H1 (cell line): Measurements from ENCODE around the gene COL9A2.

Experiments used
- CTBP2 ChIP-seq: IDR thresholded peaks from 2 replicates; pipeline ENCODE4 v1.7.0; 2011; ENCODE audit warnings: borderline replicate concordance, mild to moderate bottlenecking, moderate library complexity, mixed read lengths, low read length; ENCODE audit not compliant: insufficient read depth, insufficient read length
- GTF2F1 ChIP-seq: IDR thresholded peaks from 2 replicates; pipeline ENCODE4 v1.6.1; 2012; ENCODE audit warnings: low read depth, low read length, improper control_type of control experiment, borderline replicate concordance
- HDAC2 ChIP-seq, 2 experiments: fragments of 300-600 bp in 1 of 2; sonication (generic) in 1 of 2; IDR thresholded peaks; 2 replicates each; pipeline ENCODE4 v1.6.1; 2011 to 2012; ENCODE audit warnings: low read depth in 2 of 2, low read length in 2 of 2, mild to moderate bottlenecking in 2 of 2, moderate library complexity in 2 of 2, borderline replicate concordance in 1 of 2, inconsistent platforms in 1 of 2
- JUN ChIP-seq: IDR thresholded peaks from 2 replicates; pipeline ENCODE4 v1.6.1; 2011; ENCODE audit warnings: low read depth, mild to moderate bottlenecking, improper control_type of control experiment, low read length
- NRF1 ChIP-seq: IDR thresholded peaks from 2 replicates; pipeline ENCODE4 v1.6.1; 2011; ENCODE audit warnings: mild to moderate bottlenecking, low read depth, low read length, improper control_type of control experiment
- POLR2A ChIP-seq, 2 experiments: IDR thresholded peaks; 1 replicate in 1 of 2; 2 replicates in 1 of 2; pipeline ENCODE4 v1.6.1; 2011; ENCODE audit warnings: low read depth in 2 of 2, low read length in 2 of 2, mild to moderate bottlenecking in 2 of 2; ENCODE audit errors: control extremely low read depth in 1 of 2
- SP1 ChIP-seq: IDR thresholded peaks from 2 replicates; pipeline ENCODE4 v1.6.1; 2011; ENCODE audit warnings: low read depth, low read length
- SUZ12 ChIP-seq: fragments of 200-600 bp; sonication (generic); IDR thresholded peaks from 2 replicates; pipeline ENCODE4 v1.6.1; 2012; ENCODE audit warnings: mild to moderate bottlenecking, inconsistent platforms, low read length, moderate library complexity, mixed read lengths
- TCF12 ChIP-seq: IDR thresholded peaks from 2 replicates; pipeline ENCODE4 v1.6.1; 2011; ENCODE audit warnings: low read depth, mild to moderate bottlenecking, low read length
- ZNF274 ChIP-seq: IDR thresholded peaks from 2 replicates; pipeline ENCODE4 v1.7.0; 2012; ENCODE audit warnings: low read length, borderline replicate concordance; ENCODE audit errors: extremely low read depth
- TF ChIP-seq, protein P1 (sequence below), 3 experiments: IDR thresholded peaks; 1 replicate in 2 of 3; 2 replicates in 1 of 3; pipeline versions ENCODE4 v1.5.1 to v1.6.1; 2011; ENCODE audit warnings: low read length in 3 of 3, mild to moderate bottlenecking in 3 of 3, inconsistent platforms in 2 of 3, low read depth in 1 of 3, moderate library complexity in 1 of 3; ENCODE audit not compliant: insufficient read depth in 1 of 3; ENCODE audit errors: control extremely low read depth in 1 of 3

- TF ChIP-seq CTBP2 (no peak), SP1 (no peak), JUN (no peak), TCF12 (no peak), ZNF274 (no peak), HDAC2 (IDR thresholded peaks at IDR 0.05; ENCODE audit: borderline replicate concordance in 1 of 2, low read depth in 2 of 2, low read length in 2 of 2) (no peak), GTF2F1 (no peak), POLR2A (IDR thresholded peaks at IDR 0.05; ENCODE audit: control extremely low read depth in 1 of 2, low read depth in 2 of 2, low read length in 2 of 2) (no peak), NRF1 (no peak), SUZ12 (no peak)
- TF ChIP-seq, protein P1, sequence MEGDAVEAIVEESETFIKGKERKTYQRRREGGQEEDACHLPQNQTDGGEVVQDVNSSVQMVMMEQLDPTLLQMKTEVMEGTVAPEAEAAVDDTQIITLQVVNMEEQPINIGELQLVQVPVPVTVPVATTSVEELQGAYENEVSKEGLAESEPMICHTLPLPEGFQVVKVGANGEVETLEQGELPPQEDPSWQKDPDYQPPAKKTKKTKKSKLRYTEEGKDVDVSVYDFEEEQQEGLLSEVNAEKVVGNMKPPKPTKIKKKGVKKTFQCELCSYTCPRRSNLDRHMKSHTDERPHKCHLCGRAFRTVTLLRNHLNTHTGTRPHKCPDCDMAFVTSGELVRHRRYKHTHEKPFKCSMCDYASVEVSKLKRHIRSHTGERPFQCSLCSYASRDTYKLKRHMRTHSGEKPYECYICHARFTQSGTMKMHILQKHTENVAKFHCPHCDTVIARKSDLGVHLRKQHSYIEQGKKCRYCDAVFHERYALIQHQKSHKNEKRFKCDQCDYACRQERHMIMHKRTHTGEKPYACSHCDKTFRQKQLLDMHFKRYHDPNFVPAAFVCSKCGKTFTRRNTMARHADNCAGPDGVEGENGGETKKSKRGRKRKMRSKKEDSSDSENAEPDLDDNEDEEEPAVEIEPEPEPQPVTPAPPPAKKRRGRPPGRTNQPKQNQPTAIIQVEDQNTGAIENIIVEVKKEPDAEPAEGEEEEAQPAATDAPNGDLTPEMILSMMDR (IDR thresholded peaks at IDR 0.05; ENCODE audit: control extremely low read depth in 1 of 3, insufficient read depth in 1 of 3, low read depth in 1 of 3, low read length in 3 of 3): no peak
Observed at GRCh38 chr1:40312238-40313205, 4.6 kb downstream of the COL9A2 start.
